AG04450 (cell line): Measurements from ENCODE around the gene OXCT2. TPM values are rescaled to one million over a fixed set of nuclear protein-coding genes. Genes with fewer than 3 reads are reported as not detected.
"Not testable (repeated sequence)": the region's sequence is repeated elsewhere in the genome, so short reads cannot be mapped to it uniquely, and the experiment has no call there.

Experiments
- CTCF ChIA-PET: fragments of 300-600, 350-600 bp; formaldehyde crosslinking; extraction: SDS; loops from one replicate; lab custom pipeline; 2022; ENCODE audit warnings: antibody characterized with exemption, inconsistent platforms; lab: Charles Lee
- POLR2A ChIA-PET: fragments of 350-600 bp; formaldehyde crosslinking; extraction: SDS; loops from one replicate; lab custom pipeline; 2021; ENCODE audit warnings: antibody characterized with exemption, inconsistent platforms; lab: Yijun Ruan, JAX
- DNase-seq: peaks from one replicate; pipeline ENCODE4 v3.0.0-alpha.2; 2011; ENCODE audit warnings: low read depth, low spot score
- H3K27ac ChIP-seq: one replicate; pipeline ENCODE4 v1.5.1; 2012; ENCODE audit warnings: low read depth, low read length, control low read depth
- H3K27me3 ChIP-seq: one replicate; pipeline ENCODE4 v1.6.0; 2012; ENCODE audit warnings: low read length; ENCODE audit not compliant: control insufficient read depth, insufficient read depth
- H3K4me3 ChIP-seq: 2 replicates; pipeline ENCODE4 v1.5.1; 2011; ENCODE audit warnings: mild to moderate bottlenecking, low read depth, low read length, control low read depth
- H3K9me3 ChIP-seq: 2 replicates; pipeline ENCODE4 v1.5.1; 2012; ENCODE audit warnings: low read length; ENCODE audit not compliant: control insufficient read depth, insufficient read depth
- CTCF ChIP-seq: IDR thresholded peaks from 2 replicates; pipeline ENCODE4 v1.5.1; 2011; ENCODE audit warnings: low read depth, low read length, control low read depth, inconsistent platforms
- polyA plus RNA-seq: library from polyadenylated mRNA; depleted of rRNA; stranded (reverse); fragments of >200 nt; gene quantifications from 2 replicates; pipeline ENCODE4 v1.2.3, GENCODE V29; 2011

Gene OXCT2
- polyA plus RNA-seq, 1 experiment: 0.06 TPM

- H3K9me3 ChIP-seq: no peaks in the 10 kb centered on the region
- H3K27me3 ChIP-seq: peaks cover 5% of the 10 kb centered on the region
- peak; percentile 77 for TF ChIP-seq CTCF
- ChIA-PET POLR2A (no interaction called here), CTCF (interaction anchor here (0.6 to 2.0 kb wide), 13 partner anchors 10 to 1652 kb away, joined by 3 to 13 read pairs (median 3); partner anchors contain the start of gene TRIT1)
- H3K4me3 ChIP-seq: no peak overlapping the region
- H3K27ac ChIP-seq: no peak overlapping the region
- DNase-seq: peak; percentile 33
Measured at GRCh38 chr1:39799770-39800470, 28.8 kb upstream of the OXCT2 start.

GRCh38 chr1:39798859-39799769, 28.0 kb upstream of the OXCT2 start:
- H3K4me3 ChIP-seq, H3K27me3 ChIP-seq, H3K9me3 ChIP-seq, DNase-seq, H3K27ac ChIP-seq: not testable (repeated sequence)
- CTCF ChIA-PET: interaction anchor here (1.1 to 2.0 kb wide), 6 partner anchors 101 to 233 kb away, joined by 3 to 13 read pairs (median 4); partner anchors contain the start of gene MYCL
- POLR2A ChIA-PET: interaction anchor here (0.6 to 1.2 kb wide), 2 partner anchors 46 to 156 kb away, joined by 3 read pairs; partner anchors contain the start of gene MFSD2A

DNA sequence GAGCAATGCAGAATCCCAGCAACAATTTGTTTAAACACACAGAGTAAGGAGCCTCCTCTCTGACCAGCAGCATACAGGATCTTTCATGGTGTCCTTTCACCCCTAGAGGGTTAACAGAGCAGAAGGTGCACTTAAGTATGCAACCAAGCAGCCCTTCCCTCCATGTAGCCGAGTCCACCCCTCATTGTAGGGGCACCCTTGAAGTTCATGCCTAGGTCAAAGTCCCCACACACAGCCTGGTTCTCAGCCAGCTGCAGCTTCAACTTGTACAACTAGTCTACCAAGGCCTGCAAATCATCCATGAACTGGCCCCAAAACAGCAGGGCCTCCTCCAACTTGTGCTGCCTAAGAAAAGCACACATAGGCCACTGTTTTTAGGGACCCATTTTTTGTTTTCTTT, 24.5 kb upstream of the OXCT2 start:
- no peak overlapping the region for H3K27ac ChIP-seq
- peaks cover 18% of the 10 kb centered on the region for H3K27me3 ChIP-seq
- no peak overlapping the region for H3K4me3 ChIP-seq
- CTCF ChIA-PET: interaction anchor here (0.6 kb wide), 1 partner anchor 925 kb away, joined by 3 read pairs; no protein-coding TSS in a partner anchor
- no peak for TF ChIP-seq CTCF
- POLR2A ChIA-PET: interaction anchor here (0.6 kb wide), 1 partner anchor 101 kb away, joined by 5 read pairs; no protein-coding TSS in a partner anchor
- no peaks in the 10 kb centered on the region for H3K9me3 ChIP-seq
- DNase-seq: no peak

GRCh38 chr1:39791838-39792237, 20.7 kb upstream of the OXCT2 start:
- Histone ChIP-seq H3K4me3 (no peak overlapping the region), H3K27me3 (peaks cover 34% of the 10 kb centered on the region), H3K9me3 (no peaks in the 10 kb centered on the region), H3K27ac (no peak overlapping the region)
- no peak for DNase-seq
- ChIA-PET CTCF (no interaction called here), POLR2A (no interaction called here)
- no peak for TF ChIP-seq CTCF

- H3K4me3 ChIP-seq: no peak overlapping the region
- H3K27me3 ChIP-seq: peaks cover 36% of the 10 kb centered on the region
- DNase-seq: no peak
- CTCF ChIA-PET: interaction anchor here (1.9 kb wide), 1 partner anchor 184 kb away, joined by 4 read pairs; no protein-coding TSS in a partner anchor
- POLR2A ChIA-PET: no interaction called here
- no peak overlapping the region for H3K27ac ChIP-seq
- no peaks in the 10 kb centered on the region for H3K9me3 ChIP-seq
- TF ChIP-seq CTCF: no peak
Measured at GRCh38 chr1:39789571-39790110, 18.5 kb upstream of the OXCT2 start.
